ENCODE data around the gene DUS2. TPM values are rescaled to one million over a fixed set of nuclear protein-coding genes. Genes with fewer than 3 reads are reported as not detected.

The DUS2 gene
- total and polyA plus RNA-seq, 2 of the 8 experiments (the other 6 are each of a cell fraction or from before 2014, with no cell fraction given) = 17.2 to 27.0 TPM

DNA sequence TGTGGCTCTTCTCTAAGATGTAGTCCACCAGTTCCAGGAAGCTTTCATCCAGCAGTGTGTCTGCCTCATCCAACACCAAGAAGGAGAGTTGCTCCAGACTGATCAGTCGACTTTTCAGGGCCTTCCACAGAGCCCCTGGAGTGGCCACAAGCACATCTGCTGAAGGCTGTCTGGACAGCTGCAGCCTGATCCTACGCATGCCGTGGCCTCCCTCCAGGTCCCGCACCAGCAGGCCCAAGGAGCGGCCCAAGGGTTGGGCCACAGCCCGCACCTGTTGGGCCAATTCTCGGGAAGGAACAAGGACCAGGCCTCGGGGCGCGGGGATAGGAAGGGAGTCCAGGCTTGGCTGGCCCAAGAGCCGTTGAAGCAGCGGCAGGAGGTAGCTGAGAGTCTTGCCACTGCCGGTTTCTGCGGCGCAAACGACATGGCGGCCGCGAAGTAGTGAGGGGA, 781 bp upstream of the DUS2 start:
- CTCF ChIA-PET (ENCODE audit: partially characterized antibody) = interaction anchor here (0.6 to 3.2 kb wide), 12 partner anchors 11 to 218 kb away, joined by 3 to 18 read pairs (median 3); partner anchors contain the start of gene DPEP2
- no peak for DNase-seq (ENCODE audit: low read depth in 1 of 2, low spot score in 2 of 2)
- 21% methylated on average over 19 of the region's 19 CpGs; no CpG with 5 or more reads in 1 of the 2 experiments for WGBS, 2 experiments (ENCODE audit: extremely low coverage in 1 of 2, insufficient coverage in 1 of 2, insufficient read length in 1 of 2, insufficient replicate concordance in 2 of 2, low coverage in 1 of 2, low lambda C conversion rate in 2 of 2, missing lambda C conversion rate in 1 of 2)
- Histone ChIP-seq H3K4me2 (ENCODE audit: insufficient read depth in 1 of 2, low read depth in 2 of 2, low read length in 2 of 2) (peak overlapping the region; percentile 72 to 94), H3K9ac (replicated peaks in 1 of 4; ENCODE audit: extremely low read depth in 1 of 4, low read depth in 3 of 4, low read length in 3 of 4) (peak overlapping the region; percentile 96 to 98 (median 97)), H3K4ac (replicated peaks; ENCODE audit: insufficient read length, low read depth, low read length) (no peak overlapping the region), H4K91ac (replicated peaks; ENCODE audit: insufficient read length, low read length) (no peak overlapping the region), H2BK15ac (ENCODE audit: low read length) (no peak overlapping the region), H3K27me3 (replicated peaks in 1 of 4; ENCODE audit: control insufficient read depth in 3 of 4, extremely low read depth in 1 of 4, insufficient read depth in 3 of 4, low read length in 3 of 4) (no peaks in the 10 kb centered on the region), H3K4me1 (replicated peaks in 1 of 4; ENCODE audit: control insufficient read depth in 3 of 4, insufficient read depth in 4 of 4, low read length in 3 of 4) (peaks cover 0 to 8% (median 5%) of the 10 kb centered on the region in 4 experiments; a peak in 5 of 7 replicates), H3K14ac (ENCODE audit: insufficient read length) (no peak overlapping the region), H3K4me3 (ENCODE audit: extremely low read depth in 1 of 4, insufficient read depth in 2 of 4, low read depth in 3 of 4, low read length in 4 of 4) (peak overlapping the region; percentile 89 to 99 (median 96)), H4K5ac (ENCODE audit: insufficient read length, low read depth, low read length) (peak overlapping the region; percentile 64), H2BK5ac (ENCODE audit: low read depth, low read length) (peak overlapping the region; percentile 97), H2BK12ac (ENCODE audit: low read depth, low read length) (peak overlapping the region; percentile 60; the same call in 1 of the 2 replicates), H3K56ac (replicated peaks; ENCODE audit: insufficient read length, low read depth, low read length) (no peak overlapping the region), H3K9me3 (ENCODE audit: insufficient read depth in 2 of 2, low read depth in 1 of 2, low read length in 1 of 2) (no peaks in the 10 kb centered on the region), H2AK5ac (ENCODE audit: low read depth, low read length) (0 out of 2 replicates have a peak overlapping the region, but pooled peaks have one; percentile 19), H3K36me3 (ENCODE audit: control insufficient read depth in 2 of 4, insufficient read depth in 4 of 4, low read length in 3 of 4) (peaks cover 0 to 8% (median 1%) of the 10 kb centered on the region in 4 experiments; a peak in 4 of 8 replicates), H3K23ac (ENCODE audit: insufficient read length) (no peak overlapping the region), H2AFZ (ENCODE audit: low read length) (peak overlapping the region; percentile 61; the same call in 1 of the 2 replicates), H2BK20ac (ENCODE audit: low read length) (no peak overlapping the region), H3K79me2 (ENCODE audit: control insufficient read depth in 1 of 2, insufficient read depth in 2 of 2, low read length in 2 of 2) (peaks cover 0 to 27% of the 10 kb centered on the region in 2 experiments; a peak in 2 of 4 replicates), H4K20me1 (replicated peaks in 1 of 2; ENCODE audit: control insufficient read depth in 1 of 2, insufficient read depth in 2 of 2, low read length in 2 of 2) (peaks cover 0 to 3% of the 10 kb centered on the region in 2 experiments), H3K23me2 (ENCODE audit: low read depth, low read length) (peaks cover 12% of the 10 kb centered on the region), H4K8ac (ENCODE audit: extremely low read depth, insufficient read depth, low read length) (peak overlapping the region; percentile 100; the same call in 1 of the 2 replicates), H2BK120ac (replicated peaks; ENCODE audit: low read depth, low read length) (no peak overlapping the region), H3K18ac (ENCODE audit: extremely low read depth, low read length) (peak overlapping the region; percentile 90), H3K79me1 (ENCODE audit: low read depth, low read length) (peaks cover 6% of the 10 kb centered on the region), H3K27ac (ENCODE audit: low read depth, low read length) (peak overlapping the region; percentile 97)
- TF ChIP-seq YY1 (IDR thresholded peaks at IDR 0.05; ENCODE audit: low read depth, low read length) (peak; percentile 41; the same call in 1 of the 2 replicates), BCL11A (IDR thresholded peaks at IDR 0.05; ENCODE audit: low read depth in 2 of 2, low read length in 2 of 2) (no peak), PHF8 (conservative IDR thresholded peaks at IDR 0.05; ENCODE audit: low read depth, low read length) (no peak), EZH2 (IDR thresholded peaks at IDR 0.05; ENCODE audit: low read depth, low read length, severe bottlenecking) (no peak), RFX5 (IDR thresholded peaks at IDR 0.05; ENCODE audit: borderline replicate concordance, low read depth, low read length) (no peak), TBP (IDR thresholded peaks at IDR 0.05; ENCODE audit: low read depth, low read length) (no peak), CTBP2 (IDR thresholded peaks at IDR 0.05; ENCODE audit: borderline replicate concordance, insufficient read depth, insufficient read length, low read length) (no peak), POLR2A (IDR thresholded peaks at IDR 0.05; ENCODE audit: control extremely low read depth in 1 of 2, low read depth in 2 of 2, low read length in 2 of 2) (peak in 1 of 2 experiments; percentile 46; a peak in 1 of 3 replicates), CHD1 (IDR thresholded peaks at IDR 0.05; ENCODE audit: low read depth, low read length) (no peak)
- TF ChIP-seq, protein P1, sequence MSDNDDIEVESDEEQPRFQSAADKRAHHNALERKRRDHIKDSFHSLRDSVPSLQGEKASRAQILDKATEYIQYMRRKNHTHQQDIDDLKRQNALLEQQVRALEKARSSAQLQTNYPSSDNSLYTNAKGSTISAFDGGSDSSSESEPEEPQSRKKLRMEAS (IDR thresholded peaks at IDR 0.05) = no peak
- FAIRE-seq = no peak
- POLR2A ChIA-PET (ENCODE audit: partially characterized antibody) = interaction anchor here (0.6 to 4.1 kb wide), 26 partner anchors 9 to 702 kb away, joined by 3 to 28 read pairs (median 4); partner anchors contain the start of genes ACD, DPEP2, NFATC3 and RANBP10

Measured in H1 (cell line).